Gastrocnemius medialis (tissue), 4 donors: ENCODE results near the gene ERO1B.

Source experiments
- CTCF ChIP-seq, 5 experiments: fragments of 450-650 bp in 3 of 5; fragments of 200-600 bp in 2 of 5; sonication (generic) in 2 of 5; IDR thresholded peaks in 4 of 5; conservative IDR thresholded peaks in 1 of 5; 1 replicate in 4 of 5; 2 replicates in 1 of 5; pipeline ENCODE4 v1.5.1; 2016 to 2019; ENCODE audit warnings: antibody characterized with exemption in 5 of 5, mild to moderate bottlenecking in 3 of 5, moderate library complexity in 3 of 5
- POLR2A ChIP-seq, 2 donors: fragments of 450-650 bp; IDR thresholded peaks; one replicate each; pipeline ENCODE4 v1.6.1; 2017; ENCODE audit warnings: antibody characterized with exemption in 2 of 2, mild to moderate bottlenecking in 2 of 2, moderate library complexity in 2 of 2

- no peak for TF ChIP-seq POLR2A (IDR thresholded peaks at IDR 0.05)
- TF ChIP-seq CTCF (IDR thresholded peaks at IDR 0.05 in 4 of 5, conservative IDR thresholded peaks at IDR 0.05 in 1 of 5), result no peak
Observed at GRCh38 chr1:236311040-236311439, 29.3 kb upstream of the ERO1B start.
